NT2/D1 (cell line): ENCODE results near the gene CCSER1.

Source experiments
- YY1 ChIP-seq: IDR thresholded peaks from 2 replicates; pipeline ENCODE4 v1.6.1; 2011; ENCODE audit not compliant: insufficient read length, insufficient read depth
- ZNF274 ChIP-seq: IDR thresholded peaks from 2 replicates; pipeline ENCODE4 v1.6.1; 2011; ENCODE audit warnings: mild to moderate bottlenecking, low read depth, low read length

DNA sequence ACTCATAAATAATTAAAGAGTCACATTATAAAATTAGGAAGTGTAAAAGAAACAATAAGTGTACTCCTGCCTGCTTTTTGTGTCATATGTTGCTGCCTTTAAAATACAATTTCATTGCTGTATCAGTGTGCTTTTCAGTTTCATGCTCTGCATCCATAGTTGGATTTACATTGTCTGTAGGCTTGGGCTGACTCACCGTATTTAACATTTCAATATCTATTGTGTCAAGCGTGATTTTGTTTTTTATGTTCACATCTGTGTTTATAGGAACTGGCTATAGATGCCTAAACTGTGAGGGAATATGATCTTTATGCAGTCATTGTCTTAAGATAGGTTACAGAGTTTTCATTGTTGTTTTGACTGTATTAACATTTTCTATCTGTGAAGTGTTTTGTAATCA lies 18.1 kb downstream of the CCSER1 start:
- no peak for TF ChIP-seq ZNF274
- TF ChIP-seq YY1 = no peak
